Cardiac muscle cell (in vitro differentiated cells and primary cell): ENCODE measurements around the gene GJA1. TPM values are rescaled to one million over a fixed set of nuclear protein-coding genes. Genes with fewer than 3 reads are reported as not detected.

Source experiments
- DNase-seq, 2 donors: peaks; one replicate each; pipeline versions ENCODE4 v3.0.0 to v3.0.0-alpha.2; 2010 to 2017; ENCODE audit warnings: low read depth in 1 of 2, low spot score in 1 of 2
- H3K27ac ChIP-seq: fragments of 200-600 bp; sonication (generic); 2 replicates; pipeline ENCODE4 v1.5.1; 2016
- H3K27me3 ChIP-seq: fragments of 200-600 bp; sonication (generic); 2 replicates; pipeline ENCODE4 v1.6.0; 2016; ENCODE audit warnings: control low read depth
- H3K36me3 ChIP-seq: fragments of 200-600 bp; sonication (generic); 2 replicates; pipeline ENCODE4 v1.5.1; 2016; ENCODE audit warnings: control low read depth
- H3K4me1 ChIP-seq: fragments of 200-600 bp; sonication (generic); 2 replicates; pipeline ENCODE4 v1.8.1; 2017; ENCODE audit warnings: low read depth, mild to moderate bottlenecking, mixed run types
- H3K4me3 ChIP-seq: fragments of 200-600 bp; sonication (generic); 2 replicates; pipeline ENCODE4 v1.5.1; 2016; ENCODE audit warnings: mild to moderate bottlenecking
- H3K9me3 ChIP-seq: fragments of 200-600 bp; sonication (generic); 2 replicates; pipeline ENCODE4 v1.5.1; 2017; ENCODE audit warnings: low read depth, mild to moderate bottlenecking, control low read depth
- polyA plus RNA-seq: library from polyadenylated mRNA; unstranded; fragments of >200 nt; fragmentation: Nextera tagmentation; extraction: Ambion mirVana; gene quantifications from 2 replicates; pipeline ENCODE4 v1.2.1, GENCODE V29; 2016
- total RNA-seq: library from RNA; depleted of rRNA; stranded (reverse); fragments of >200 nt; gene quantifications from 2 replicates; pipeline ENCODE4 v1.2.3, GENCODE V29; 2016
- TF ChIP-seq, protein P1 (sequence below): IDR thresholded peaks from 2 replicates; pipeline ENCODE4 v1.5.1; 2012; ENCODE audit warnings: low read depth, mild to moderate bottlenecking, low read length

Gene GJA1
- total and polyA plus RNA-seq, 2 experiments from 2014 or later, result 3.3 to 6.8 TPM

- H3K36me3 ChIP-seq, result peaks cover 8% of the 10 kb centered on the region
- H3K27ac ChIP-seq, result peak overlapping the region; percentile 17
- no peaks in the 10 kb centered on the region for H3K4me1 ChIP-seq
- H3K9me3 ChIP-seq, result no peaks in the 10 kb centered on the region
- H3K4me3 ChIP-seq, result no peak overlapping the region
- DNase-seq, result no peak
- H3K27me3 ChIP-seq, result no peaks in the 10 kb centered on the region
- TF ChIP-seq, protein P1, sequence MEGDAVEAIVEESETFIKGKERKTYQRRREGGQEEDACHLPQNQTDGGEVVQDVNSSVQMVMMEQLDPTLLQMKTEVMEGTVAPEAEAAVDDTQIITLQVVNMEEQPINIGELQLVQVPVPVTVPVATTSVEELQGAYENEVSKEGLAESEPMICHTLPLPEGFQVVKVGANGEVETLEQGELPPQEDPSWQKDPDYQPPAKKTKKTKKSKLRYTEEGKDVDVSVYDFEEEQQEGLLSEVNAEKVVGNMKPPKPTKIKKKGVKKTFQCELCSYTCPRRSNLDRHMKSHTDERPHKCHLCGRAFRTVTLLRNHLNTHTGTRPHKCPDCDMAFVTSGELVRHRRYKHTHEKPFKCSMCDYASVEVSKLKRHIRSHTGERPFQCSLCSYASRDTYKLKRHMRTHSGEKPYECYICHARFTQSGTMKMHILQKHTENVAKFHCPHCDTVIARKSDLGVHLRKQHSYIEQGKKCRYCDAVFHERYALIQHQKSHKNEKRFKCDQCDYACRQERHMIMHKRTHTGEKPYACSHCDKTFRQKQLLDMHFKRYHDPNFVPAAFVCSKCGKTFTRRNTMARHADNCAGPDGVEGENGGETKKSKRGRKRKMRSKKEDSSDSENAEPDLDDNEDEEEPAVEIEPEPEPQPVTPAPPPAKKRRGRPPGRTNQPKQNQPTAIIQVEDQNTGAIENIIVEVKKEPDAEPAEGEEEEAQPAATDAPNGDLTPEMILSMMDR, result no peak
These were observed 13.9 kb downstream of the GJA1 start for GRCh38 chr6:121449331-121449730.

DNA sequence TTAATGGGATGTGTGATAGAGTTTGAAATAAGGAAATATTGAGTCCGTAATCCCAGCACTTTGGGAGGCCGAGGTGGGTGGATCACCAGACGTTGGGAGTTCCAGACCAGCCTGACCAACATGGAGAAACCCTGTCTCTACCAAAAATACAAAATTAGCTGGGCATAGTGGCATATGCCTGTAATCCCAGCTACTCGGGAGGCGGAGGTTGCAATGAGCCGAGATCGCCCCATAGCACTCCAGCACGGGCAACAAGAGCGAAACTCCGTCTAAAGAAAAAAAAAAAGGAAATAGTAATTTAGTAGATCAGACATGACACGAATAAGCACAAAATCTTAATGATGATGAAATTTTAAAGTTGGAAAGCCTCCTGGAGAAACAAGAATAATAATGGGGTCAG, 14.8 kb downstream of the GJA1 start:
- Histone ChIP-seq H3K27ac (no peak overlapping the region), H3K4me3 (no peak overlapping the region), H3K4me1 (no peaks in the 10 kb centered on the region), H3K27me3 (no peaks in the 10 kb centered on the region), H3K9me3 (no peaks in the 10 kb centered on the region), H3K36me3 (peaks cover 8% of the 10 kb centered on the region)
- DNase-seq, result no peak
- TF ChIP-seq, protein P1, result no peak

DNA sequence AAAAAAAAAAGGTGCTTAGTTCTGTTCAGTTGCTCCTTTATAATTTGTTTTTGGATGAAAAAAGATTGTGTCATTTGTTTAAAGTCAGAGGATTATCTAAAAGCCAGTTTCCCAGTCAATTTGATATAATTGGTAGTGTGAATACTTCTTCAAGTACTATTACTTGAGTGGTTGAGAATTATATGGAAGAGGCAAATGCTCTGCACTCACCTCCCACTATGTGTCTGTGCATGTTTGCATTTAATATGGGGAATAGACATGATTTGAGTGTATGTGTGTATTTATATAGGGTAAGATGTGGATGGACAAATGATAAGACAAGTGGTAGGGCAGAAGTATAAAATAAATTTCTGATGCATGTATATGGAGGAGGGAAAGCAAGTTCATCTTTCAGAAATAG, 15.8 kb downstream of the GJA1 start:
- no peak for DNase-seq
- H3K9me3 ChIP-seq, result no peaks in the 10 kb centered on the region
- H3K4me3 ChIP-seq, result no peak overlapping the region
- H3K27ac ChIP-seq, result no peak overlapping the region
- TF ChIP-seq, protein P1, result no peak
- no peaks in the 10 kb centered on the region for H3K27me3 ChIP-seq
- H3K4me1 ChIP-seq, result no peaks in the 10 kb centered on the region
- H3K36me3 ChIP-seq, result peaks cover 8% of the 10 kb centered on the region

DNA sequence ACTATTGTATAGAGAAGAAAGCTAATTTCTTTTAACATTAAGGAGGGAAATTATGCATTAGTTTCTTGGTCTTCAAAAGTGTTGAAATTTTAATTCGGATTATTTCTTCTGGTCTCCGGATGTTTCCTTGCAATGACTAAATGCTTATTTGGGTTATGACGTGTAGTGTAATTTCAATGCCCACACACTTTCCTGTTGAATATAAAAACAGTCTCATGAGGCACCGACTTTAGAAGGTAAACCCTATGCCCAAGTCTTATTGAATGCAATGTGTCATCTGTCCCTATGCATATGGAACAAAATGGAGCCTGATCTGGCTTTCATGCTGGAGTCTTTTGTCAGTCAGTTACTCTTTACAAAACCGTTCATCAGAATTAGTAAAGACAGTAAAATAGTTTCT, 17.7 kb downstream of the GJA1 start:
- no peak overlapping the region for H3K27ac ChIP-seq
- no peaks in the 10 kb centered on the region for H3K9me3 ChIP-seq
- no peak for DNase-seq
- no peaks in the 10 kb centered on the region for H3K27me3 ChIP-seq
- H3K4me3 ChIP-seq, result no peak overlapping the region
- no peaks in the 10 kb centered on the region for H3K4me1 ChIP-seq
- TF ChIP-seq, protein P1, result no peak
- H3K36me3 ChIP-seq, result peaks cover 8% of the 10 kb centered on the region

- H3K4me3 ChIP-seq, result no peak overlapping the region
- TF ChIP-seq, protein P1, result no peak
- H3K27me3 ChIP-seq, result no peaks in the 10 kb centered on the region
- no peak for DNase-seq
- H3K27ac ChIP-seq, result no peak overlapping the region
- H3K9me3 ChIP-seq, result no peaks in the 10 kb centered on the region
- no peaks in the 10 kb centered on the region for H3K4me1 ChIP-seq
- no peaks in the 10 kb centered on the region for H3K36me3 ChIP-seq
These were observed 24.7 kb downstream of the GJA1 start for GRCh38 chr6:121460170-121460569.

- H3K4me1 ChIP-seq, result no peaks in the 10 kb centered on the region
- H3K27me3 ChIP-seq, result no peaks in the 10 kb centered on the region
- DNase-seq, result no peak
- no peaks in the 10 kb centered on the region for H3K36me3 ChIP-seq
- H3K9me3 ChIP-seq, result no peaks in the 10 kb centered on the region
- H3K4me3 ChIP-seq, result no peak overlapping the region
- H3K27ac ChIP-seq, result no peak overlapping the region
- TF ChIP-seq, protein P1, result no peak
These were observed 27.6 kb downstream of the GJA1 start for GRCh38 chr6:121463087-121463486.
